ENCODE results near the gene IL12RB2.
"Not testable (repeated sequence)": the region's sequence is repeated elsewhere in the genome, so short reads cannot be mapped to it uniquely, and the experiment has no call there.

Gene IL12RB2

DNA sequence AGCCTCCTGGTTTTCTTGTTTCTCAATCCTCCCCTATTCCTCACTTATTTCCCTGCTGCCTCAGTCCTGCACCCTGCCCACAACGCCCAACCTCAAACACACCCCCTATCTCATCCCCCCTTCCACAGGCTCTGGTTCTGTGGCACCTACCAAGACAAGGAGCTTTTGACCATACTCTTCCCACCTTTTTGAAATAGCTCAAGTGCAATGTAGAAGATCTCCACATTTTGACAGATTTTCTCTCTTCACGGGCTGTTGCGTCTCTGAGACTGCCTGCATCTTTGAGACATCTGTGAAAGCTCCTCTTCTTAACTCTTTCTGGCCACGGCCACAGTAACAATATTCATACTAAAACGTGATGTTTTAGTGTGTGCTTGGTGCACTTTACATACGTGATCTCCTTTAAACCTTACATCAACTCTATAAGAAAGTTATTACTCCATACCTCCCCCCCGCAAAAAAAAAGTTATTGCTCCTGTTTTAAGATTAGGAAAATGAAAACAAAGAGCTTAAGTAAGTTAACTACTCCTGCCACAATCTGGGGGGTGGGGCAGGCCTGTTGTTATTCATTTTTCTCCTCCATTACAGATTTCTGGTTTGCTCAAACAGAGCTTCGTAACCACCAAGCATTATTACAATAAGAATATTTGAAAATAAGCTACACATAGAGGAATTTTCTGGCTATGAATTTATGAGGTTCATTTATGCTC, 124.4 kb downstream of the IL12RB2 start:
- DNase-seq (ENCODE audit: low spot score) = peak; percentile 22

DNA sequence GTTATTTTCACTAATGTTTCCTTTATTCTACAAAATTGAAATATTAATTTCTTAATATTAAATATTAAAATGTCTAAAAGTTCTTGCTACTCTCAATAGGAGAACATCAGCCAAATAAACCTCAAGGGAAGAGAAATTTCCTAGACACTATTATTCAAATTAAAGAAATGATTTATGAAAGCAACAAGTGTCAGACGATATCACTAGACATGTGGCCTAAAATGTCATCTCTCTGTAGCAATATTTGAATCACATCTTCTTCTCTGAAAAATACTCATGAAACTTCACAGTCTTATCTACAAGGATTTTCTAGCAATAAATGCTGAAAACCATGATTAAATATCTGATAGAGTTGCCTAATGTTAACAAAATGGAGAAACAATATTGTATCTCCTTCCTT, 125.1 kb downstream of the IL12RB2 start:
- no peak for DNase-seq (ENCODE audit: low spot score)

- DNase-seq (ENCODE audit: low spot score) = no peak
Observed at GRCh38 chr1:67433837-67434236, 126.2 kb downstream of the IL12RB2 start.

DNA sequence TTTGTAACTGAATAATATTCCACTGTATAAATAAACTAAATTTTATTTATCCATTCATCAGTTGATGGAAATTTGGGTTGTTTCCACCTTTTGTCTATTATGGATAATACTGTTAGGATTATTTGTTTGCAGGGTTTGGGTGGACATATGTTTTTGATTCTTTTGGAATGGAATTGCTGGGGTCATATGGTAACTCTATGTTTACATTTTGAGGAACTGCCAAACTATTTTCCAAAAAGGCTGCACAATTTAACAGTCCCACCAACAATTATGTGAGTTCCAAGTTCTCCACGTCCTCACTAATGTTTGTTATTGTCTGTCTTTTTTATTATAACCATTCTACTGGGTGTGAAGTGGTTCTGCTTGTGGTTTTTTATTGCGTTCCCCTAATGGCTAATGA, 126.8 kb downstream of the IL12RB2 start:
- DNase-seq (ENCODE audit: low spot score) = no peak

DNA sequence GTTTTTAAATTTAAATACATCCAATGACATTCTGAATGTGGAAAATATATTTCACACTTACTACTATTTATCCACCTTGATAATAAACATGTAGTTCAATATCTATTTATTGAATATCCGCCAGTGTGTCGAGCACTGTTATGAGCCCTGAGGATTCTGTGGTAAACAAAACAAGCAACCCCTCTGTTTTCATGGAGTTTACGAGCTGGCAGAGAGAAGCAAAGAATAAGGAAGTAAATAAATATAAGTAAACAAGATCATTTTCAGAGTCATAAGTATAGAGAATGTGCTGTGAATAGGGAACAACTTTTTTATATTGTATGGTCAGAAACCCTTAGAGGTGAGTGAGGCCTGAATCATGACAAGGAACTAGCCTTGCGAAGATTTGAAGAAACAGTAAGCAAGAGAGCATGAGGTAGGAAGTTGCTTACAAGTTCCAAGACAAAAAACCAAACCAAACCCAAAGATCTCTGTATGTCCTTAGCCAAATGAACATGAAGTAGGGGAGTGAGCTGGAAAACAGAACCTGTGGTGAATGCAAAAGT, 128.9 kb downstream of the IL12RB2 start:
- no peak for DNase-seq (ENCODE audit: low spot score)

DNA sequence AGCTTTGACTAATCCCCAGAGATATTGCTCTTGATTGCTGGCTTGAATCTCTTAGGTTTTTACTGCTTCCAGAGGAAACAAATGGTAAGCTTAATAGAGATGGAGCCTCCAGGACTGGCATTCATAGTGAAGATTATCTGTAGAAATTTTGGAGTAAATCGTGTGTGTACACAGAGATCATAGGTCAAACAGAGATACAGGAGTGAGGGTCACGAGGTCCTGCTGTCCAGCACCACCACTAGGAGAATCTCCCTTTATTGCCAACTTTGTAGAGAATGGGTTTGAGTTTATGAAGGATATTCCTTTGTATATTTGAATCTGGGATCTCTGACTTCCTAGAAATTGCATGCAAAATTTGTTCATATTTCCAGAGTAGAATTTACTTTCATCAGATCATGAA, 130.3 kb downstream of the IL12RB2 start:
- DNase-seq (ENCODE audit: low spot score) = no peak

- DNase-seq (ENCODE audit: low spot score) = no peak
Observed at GRCh38 chr1:67439277-67440029, 131.8 kb downstream of the IL12RB2 start.

GRCh38 chr1:67440339-67440738, 132.7 kb downstream of the IL12RB2 start:
- no peak for DNase-seq (ENCODE audit: low spot score)

GRCh38 chr1:67441183-67441582, 133.5 kb downstream of the IL12RB2 start:
- no peak for DNase-seq (ENCODE audit: low spot score)

DNA sequence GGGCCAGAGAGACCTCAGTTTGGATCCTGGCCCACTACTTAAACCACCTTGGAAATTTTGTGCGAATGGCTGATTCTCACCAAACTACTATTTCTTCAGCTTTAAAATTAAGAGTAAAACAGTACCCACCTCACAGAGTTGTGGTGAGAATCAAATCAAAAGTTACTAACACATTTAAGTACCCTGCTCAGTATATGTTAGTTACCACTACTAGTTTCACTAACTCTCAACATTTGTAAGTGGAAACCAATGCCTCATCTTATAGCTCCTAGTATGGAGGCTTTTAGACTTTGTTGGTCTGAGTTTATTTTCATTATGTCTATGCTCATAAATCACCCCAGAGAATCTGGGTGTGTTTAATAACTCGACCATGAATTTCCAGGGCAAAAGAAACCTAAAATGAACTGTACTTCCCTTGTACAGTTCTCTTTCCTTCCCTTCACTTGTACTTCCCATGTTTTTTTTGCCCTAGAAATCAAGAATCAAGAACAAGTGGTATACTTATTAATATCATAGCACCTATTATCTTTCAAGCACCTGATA, 134.1 kb downstream of the IL12RB2 start:
- DNase-seq (ENCODE audit: low spot score) = no peak

DNA sequence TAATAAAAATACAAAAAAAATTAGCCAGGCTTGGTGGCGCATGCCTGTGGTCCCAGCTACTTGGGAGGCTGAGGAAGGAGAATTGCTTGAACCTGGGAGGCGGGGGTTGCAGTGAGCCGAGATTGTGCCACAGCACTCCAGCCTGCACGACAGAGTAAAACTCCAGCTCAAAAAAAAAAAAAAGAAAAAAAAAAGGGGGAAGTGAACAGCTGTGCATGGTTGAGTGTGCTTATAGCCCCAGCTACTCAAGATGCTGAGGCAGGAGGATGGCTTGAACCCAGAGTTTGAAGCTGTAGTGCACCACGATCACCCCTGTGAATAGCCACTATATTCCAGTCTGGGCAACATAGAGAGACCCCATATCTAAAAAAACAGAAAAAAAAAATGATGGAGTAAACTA, 138.3 kb downstream of the IL12RB2 start:
- not testable (repeated sequence) for DNase-seq (ENCODE audit: low spot score)
